Common myeloid progenitor, CD34-positive (primary cell): Measurements from ENCODE around the gene VPS37C.

ENCODE experiments used
- CTCF ChIA-PET: fragments of 350-600 bp; sonication (Branson Sonifier 250); formaldehyde crosslinking; loops from one replicate; lab custom pipeline; 2021; ENCODE audit warnings: antibody characterized with exemption; lab: Charles Lee
- POLR2A ChIA-PET: fragments of 350-600 bp; sonication (Branson Sonifier 250); formaldehyde crosslinking; loops from one replicate; lab custom pipeline; 2021; ENCODE audit warnings: antibody characterized with exemption; lab: Charles Lee
- DNase-seq, 3 donors: peaks; one replicate each; pipeline versions ENCODE4 v3.0.0 to v3.0.0-alpha.2; 2013
- H3K27ac ChIP-seq, 2 experiments: 1 replicate in 1 of 2; 2 replicates in 1 of 2; pipeline ENCODE4 v1.7.0; 2013; ENCODE audit warnings: inconsistent platforms in 2 of 2, low read length in 2 of 2, mild to moderate bottlenecking in 2 of 2, low read depth in 1 of 2, moderate library complexity in 1 of 2; ENCODE audit not compliant: severe bottlenecking in 2 of 2, insufficient read depth in 1 of 2, poor library complexity in 1 of 2
- H3K27me3 ChIP-seq, 5 experiments: replicated peaks in 2 of 5; 1 replicate in 3 of 5; 2 replicates in 2 of 5; pipeline versions ENCODE4 v1.6.1 to v1.7.0; 2013; ENCODE audit warnings: low read length in 4 of 5, mild to moderate bottlenecking in 2 of 5, moderate library complexity in 2 of 5, inconsistent platforms in 1 of 5; ENCODE audit not compliant: insufficient read depth in 5 of 5, control insufficient read depth in 4 of 5
- H3K36me3 ChIP-seq, 4 experiments: 1 replicate in 2 of 4; 2 replicates in 2 of 4; pipeline versions ENCODE4 v1.6.1 to v1.7.0; 2013; ENCODE audit warnings: low read length in 3 of 4, control low read depth in 1 of 4, mild to moderate bottlenecking in 1 of 4; ENCODE audit not compliant: control insufficient read depth in 4 of 4, insufficient read depth in 4 of 4
- H3K4me1 ChIP-seq, 4 experiments: 1 replicate in 3 of 4; 2 replicates in 1 of 4; pipeline versions ENCODE4 v1.6.1 to v1.7.1; 2013; ENCODE audit warnings: low read length in 3 of 4, mild to moderate bottlenecking in 3 of 4, control low read depth in 1 of 4, inconsistent platforms in 1 of 4, moderate library complexity in 1 of 4; ENCODE audit not compliant: control insufficient read depth in 4 of 4, insufficient read depth in 4 of 4; ENCODE audit errors: control extremely low read depth in 1 of 4
- H3K4me3 ChIP-seq, 7 experiments: 1 replicate in 4 of 7; 2 replicates in 3 of 7; pipeline versions ENCODE4 v1.5.1 to v1.7.0; 2013; ENCODE audit warnings: mild to moderate bottlenecking in 7 of 7, low read length in 6 of 7, moderate library complexity in 6 of 7, inconsistent platforms in 2 of 7, low read depth in 2 of 7, control low read depth in 1 of 7; ENCODE audit not compliant: insufficient read depth in 4 of 7, control insufficient read depth in 1 of 7; ENCODE audit errors: extremely low read depth in 1 of 7
- H3K9me3 ChIP-seq, 5 experiments: 1 replicate in 4 of 5; 2 replicates in 1 of 5; pipeline versions ENCODE4 v1.6.1 to v1.7.1; 2013; ENCODE audit warnings: low read length in 4 of 5, mild to moderate bottlenecking in 2 of 5, inconsistent platforms in 1 of 5, low read depth in 1 of 5, moderate library complexity in 1 of 5; ENCODE audit not compliant: control insufficient read depth in 4 of 5, insufficient read depth in 2 of 5; ENCODE audit errors: control extremely low read depth in 1 of 5
- WGBS: methylation state at CpG from one replicate; pipeline ENCODE4 v1.1.5; 2013; ENCODE audit not compliant: insufficient coverage; 5-methylcytosine and 5-hydroxymethylcytosine counted together

The VPS37C gene

DNA sequence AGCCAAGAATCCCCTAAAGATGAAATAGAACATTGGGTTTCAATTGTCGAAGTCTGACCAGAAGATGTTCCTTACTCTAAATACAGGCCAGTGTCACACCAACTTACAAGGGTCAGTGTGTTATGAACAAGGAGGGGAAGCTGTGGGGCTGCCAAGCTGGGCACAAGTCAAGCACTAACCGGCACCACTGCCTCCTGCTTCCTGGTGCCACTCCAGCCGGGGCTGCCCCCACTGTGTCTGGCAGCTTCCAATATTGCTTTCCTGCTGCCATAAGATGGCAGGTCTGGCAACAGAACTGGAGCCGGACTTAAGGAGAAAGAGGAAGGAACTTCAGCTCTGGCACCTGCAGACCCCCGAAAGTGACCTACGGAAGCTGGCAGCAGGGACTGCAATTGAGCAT is 13.7 kb upstream of the VPS37C start:
- POLR2A ChIA-PET = no interaction called here
- WGBS = 24% methylated on average over 4 of the region's 6 CpGs
- CTCF ChIA-PET = interaction anchor here (0.8 to 2.9 kb wide), 3 partner anchors 13 to 35 kb away, joined by 3 to 9 read pairs (median 5); no protein-coding TSS in a partner anchor
- Histone ChIP-seq H3K4me1 (peaks cover 6 to 15% (median 11%) of the 10 kb centered on the region in 4 experiments), H3K27me3 (no peaks in the 10 kb centered on the region), H3K36me3 (no peaks in the 10 kb centered on the region), H3K9me3 (peaks cover 0 to 4% (median 0%) of the 10 kb centered on the region in 5 experiments), H3K27ac (no peak overlapping the region), H3K4me3 (no peak overlapping the region)
- DNase-seq = no peak

DNA sequence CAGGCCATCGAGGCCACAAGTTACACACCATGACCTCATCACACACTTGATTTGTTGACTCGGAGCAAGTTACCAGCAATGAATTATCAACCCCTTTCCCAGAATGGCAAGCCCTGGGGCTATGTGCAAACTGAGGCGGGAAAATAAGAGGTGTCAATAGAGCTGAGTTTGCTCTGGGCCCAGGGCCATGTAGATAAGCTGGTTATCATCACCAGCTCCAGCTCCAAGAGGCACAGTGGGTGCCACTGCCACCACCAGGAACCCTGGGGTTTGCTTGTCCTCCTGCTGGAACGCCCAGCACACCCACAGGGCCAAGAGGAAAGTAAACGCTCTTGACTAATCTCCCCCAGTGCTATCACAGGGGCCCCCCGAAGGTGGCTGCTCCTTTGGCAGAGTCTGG is 13.0 kb upstream of the VPS37C start:
- no peak for DNase-seq
- no peaks in the 10 kb centered on the region for H3K36me3 ChIP-seq
- H3K4me3 ChIP-seq = no peak overlapping the region
- peaks cover 0 to 4% (median 0%) of the 10 kb centered on the region in 5 experiments for H3K9me3 ChIP-seq
- ChIA-PET CTCF (interaction anchor here (2.9 kb wide), 1 partner anchor 14 kb away, joined by 9 read pairs; no protein-coding TSS in a partner anchor), POLR2A (no interaction called here)
- peaks cover 6 to 15% (median 11%) of the 10 kb centered on the region in 4 experiments for H3K4me1 ChIP-seq
- H3K27ac ChIP-seq = no peak overlapping the region
- H3K27me3 ChIP-seq = no peaks in the 10 kb centered on the region
- 96% methylated on average over 5 of the region's 6 CpGs for WGBS

DNA sequence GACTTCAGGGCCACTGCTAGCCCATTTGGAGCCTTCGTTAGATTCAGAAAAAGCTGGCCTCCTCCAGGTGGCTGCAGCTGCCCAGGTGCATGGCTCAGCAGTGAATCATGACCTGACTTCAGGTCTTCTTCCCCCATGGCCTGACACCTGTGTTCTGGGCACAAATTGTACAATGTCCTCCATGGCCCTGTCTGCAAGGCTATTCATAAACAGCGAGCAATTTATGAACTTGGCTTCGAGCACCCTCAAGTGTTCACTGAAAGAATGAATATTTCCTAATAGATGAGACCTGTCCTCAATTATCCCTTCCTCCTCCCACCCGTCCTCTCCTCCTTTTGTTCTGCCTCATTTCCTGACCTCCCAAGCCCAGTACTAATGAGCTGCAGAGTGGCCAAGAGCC is 12.2 kb upstream of the VPS37C start:
- 96% methylated on average over 4 of the region's 4 CpGs for WGBS
- Histone ChIP-seq H3K27me3 (no peaks in the 10 kb centered on the region), H3K4me3 (no peak overlapping the region), H3K9me3 (peaks cover 0 to 4% (median 0%) of the 10 kb centered on the region in 5 experiments), H3K36me3 (no peaks in the 10 kb centered on the region), H3K27ac (no peak overlapping the region), H3K4me1 (peaks cover 6 to 20% (median 11%) of the 10 kb centered on the region in 4 experiments)
- POLR2A ChIA-PET = no interaction called here
- CTCF ChIA-PET = interaction anchor here (0.6 to 2.9 kb wide), 4 partner anchors 13 to 365 kb away, joined by 3 to 9 read pairs (median 3); no protein-coding TSS in a partner anchor
- no peak for DNase-seq

DNA sequence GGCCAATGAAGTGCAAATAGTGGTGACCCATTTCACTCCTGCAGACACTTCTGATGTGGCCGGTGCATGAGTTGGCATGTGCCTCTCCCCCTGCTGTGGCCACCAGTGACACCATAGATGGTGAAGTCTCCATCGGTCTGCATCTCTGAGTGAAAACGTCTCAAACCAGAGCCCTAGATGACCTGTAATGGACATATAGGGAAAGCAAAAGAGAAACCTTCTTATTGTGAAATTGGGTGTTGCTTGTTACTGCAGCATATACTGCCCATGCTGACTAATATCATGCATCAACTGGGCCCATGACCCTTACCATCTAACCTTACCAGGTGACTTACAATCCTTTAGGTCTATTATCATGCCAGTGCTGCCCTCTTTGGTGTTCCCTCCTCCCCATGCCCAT is 11.7 kb upstream of the VPS37C start:
- Histone ChIP-seq H3K9me3 (peaks cover 0 to 4% (median 0%) of the 10 kb centered on the region in 5 experiments), H3K36me3 (no peaks in the 10 kb centered on the region), H3K27me3 (no peaks in the 10 kb centered on the region), H3K4me3 (no peak overlapping the region), H3K27ac (no peak overlapping the region), H3K4me1 (peaks cover 6 to 23% (median 11%) of the 10 kb centered on the region in 4 experiments)
- ChIA-PET CTCF (interaction anchor here (0.9 to 1.4 kb wide), 2 partner anchors 14 to 44 kb away, joined by 3 read pairs; no protein-coding TSS in a partner anchor), POLR2A (no interaction called here)
- WGBS = 94% methylated on average over 3 of the region's 3 CpGs
- no peak for DNase-seq

DNA sequence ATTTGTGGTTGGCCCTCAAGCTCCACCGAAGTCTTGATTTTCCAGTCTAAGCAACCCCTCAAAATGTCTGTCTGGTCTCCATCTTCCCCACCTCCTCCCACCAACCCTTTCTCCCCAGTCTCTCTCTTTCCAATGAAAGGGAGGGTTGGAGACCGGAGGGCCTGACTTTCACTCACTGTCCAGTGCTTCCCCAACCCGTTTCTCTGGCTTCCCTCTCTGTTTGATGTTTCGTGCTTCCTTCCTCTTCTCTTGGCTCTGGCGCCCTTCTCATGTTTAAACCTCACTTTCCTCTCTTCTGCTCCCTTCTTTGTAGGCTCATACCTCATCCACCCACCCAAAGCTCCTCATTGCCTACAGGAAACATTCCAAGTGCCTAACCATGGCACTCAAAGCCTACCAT is 11.1 kb upstream of the VPS37C start:
- H3K4me1 ChIP-seq = peaks cover 6 to 29% (median 12%) of the 10 kb centered on the region in 4 experiments
- no peak for DNase-seq
- H3K27ac ChIP-seq = no peak overlapping the region
- H3K36me3 ChIP-seq = no peaks in the 10 kb centered on the region
- POLR2A ChIA-PET = no interaction called here
- no peaks in the 10 kb centered on the region for H3K27me3 ChIP-seq
- peaks cover 0 to 4% (median 0%) of the 10 kb centered on the region in 5 experiments for H3K9me3 ChIP-seq
- H3K4me3 ChIP-seq = no peak overlapping the region
- 6% methylated on average over 5 of the region's 5 CpGs for WGBS
- CTCF ChIA-PET = interaction anchor here (0.9 to 1.4 kb wide), 2 partner anchors 14 to 43 kb away, joined by 3 read pairs; no protein-coding TSS in a partner anchor

DNA sequence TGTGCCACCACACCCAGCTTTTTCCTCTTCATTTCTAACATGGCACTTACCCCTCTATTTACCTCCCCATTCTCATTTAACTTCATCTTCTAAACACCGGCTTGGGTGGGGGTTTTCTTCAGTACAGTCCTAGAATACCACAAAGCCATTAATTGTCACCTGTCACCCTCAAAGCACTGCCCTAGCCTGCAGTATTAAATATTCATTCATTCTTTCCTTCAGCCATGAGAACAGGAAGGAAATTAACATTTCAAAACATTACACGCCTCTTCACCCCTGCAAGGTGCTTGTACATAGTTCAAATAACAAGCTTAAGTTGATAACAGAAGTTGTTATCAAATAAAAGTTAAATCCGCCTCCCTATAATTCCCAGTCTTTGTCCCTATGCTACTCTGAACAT is 10.7 kb upstream of the VPS37C start:
- ChIA-PET POLR2A (no interaction called here), CTCF (interaction anchor here (1.2 to 3.8 kb wide), 4 partner anchors 15 to 42 kb away, joined by 3 to 12 read pairs (median 6); no protein-coding TSS in a partner anchor)
- H3K9me3 ChIP-seq = peaks cover 0 to 4% (median 0%) of the 10 kb centered on the region in 5 experiments
- peak in 2 of 3 donors; percentile 67 to 77 for DNase-seq
- H3K4me1 ChIP-seq = peaks cover 6 to 31% (median 13%) of the 10 kb centered on the region in 4 experiments
- H3K36me3 ChIP-seq = no peaks in the 10 kb centered on the region
- no peak overlapping the region for H3K27ac ChIP-seq
- WGBS = 0% methylated on average over 1 of the region's 3 CpGs
- no peaks in the 10 kb centered on the region for H3K27me3 ChIP-seq
- H3K4me3 ChIP-seq = no peak overlapping the region

DNA sequence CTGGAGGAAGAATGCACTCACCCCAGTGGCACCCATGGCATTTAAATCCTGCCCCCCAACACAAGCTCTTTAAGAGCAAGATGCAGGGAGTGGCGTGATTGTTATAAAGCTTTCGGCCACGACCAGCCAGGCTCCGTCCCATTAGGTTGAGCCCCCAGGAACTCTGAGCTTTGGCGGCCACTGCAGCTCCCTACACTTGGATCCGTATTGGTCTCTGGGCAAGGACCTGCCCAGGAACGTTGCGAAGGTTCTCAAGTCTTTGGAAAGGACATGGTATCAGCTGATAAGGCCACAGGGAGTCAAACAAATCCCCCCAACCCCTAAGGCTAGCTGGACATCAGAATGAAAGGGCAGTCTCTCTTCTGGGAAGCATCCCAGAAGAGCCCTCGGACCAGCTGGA is 9.3 kb upstream of the VPS37C start:
- Histone ChIP-seq H3K27ac (no peak overlapping the region), H3K4me1 (peaks cover 6 to 31% (median 13%) of the 10 kb centered on the region in 4 experiments), H3K4me3 (no peak overlapping the region), H3K9me3 (peaks cover 0 to 4% (median 0%) of the 10 kb centered on the region in 5 experiments), H3K36me3 (no peaks in the 10 kb centered on the region), H3K27me3 (no peaks in the 10 kb centered on the region)
- ChIA-PET POLR2A (no interaction called here), CTCF (interaction anchor here (1.4 to 3.8 kb wide), 3 partner anchors 16 to 41 kb away, joined by 4 to 12 read pairs (median 8); no protein-coding TSS in a partner anchor)
- DNase-seq = no peak
- 95% methylated on average over 9 of the region's 9 CpGs for WGBS
